ENCODE results near the gene CBX8. TPM values are rescaled to one million over a fixed set of nuclear protein-coding genes. Genes with fewer than 3 reads are reported as not detected.

CBX8 gene
- polyA plus RNA-seq, 4 donors, result 9.2 to 18.9 (median 12.5) TPM

GRCh38 chr17:79795795-79796443 is 958 bp downstream of the CBX8 start:
- DNase-seq (ENCODE audit: low read depth in 4 of 4, low spot score in 3 of 4), result no peak

- no peak for DNase-seq (ENCODE audit: low read depth in 4 of 4, low spot score in 3 of 4)
Measured at GRCh38 chr17:79794659-79795511, 2.0 kb downstream of the CBX8 start.

- DNase-seq (ENCODE audit: low read depth in 4 of 4, low spot score in 3 of 4), result no peak
Measured at GRCh38 chr17:79793924-79794304, 3.0 kb downstream of the CBX8 start.

- DNase-seq (ENCODE audit: low read depth in 4 of 4, low spot score in 3 of 4), result no peak
Measured at GRCh38 chr17:79792984-79793923, 3.6 kb downstream of the CBX8 start.

- no peak for DNase-seq (ENCODE audit: low read depth in 4 of 4, low spot score in 3 of 4)
Measured at GRCh38 chr17:79792341-79792871, 4.5 kb downstream of the CBX8 start.

- no peak for DNase-seq (ENCODE audit: low read depth in 4 of 4, low spot score in 3 of 4)
Measured at GRCh38 chr17:79791735-79792161, 5.1 kb downstream of the CBX8 start.

GRCh38 chr17:79790805-79791734 is 5.8 kb downstream of the CBX8 start:
- no peak for DNase-seq (ENCODE audit: low read depth in 4 of 4, low spot score in 3 of 4)

- no peak for DNase-seq (ENCODE audit: low read depth in 4 of 4, low spot score in 3 of 4)
Measured at GRCh38 chr17:79789943-79790804, 6.7 kb downstream of the CBX8 start.

GRCh38 chr17:79788989-79789942 is 7.6 kb downstream of the CBX8 start:
- no peak for DNase-seq (ENCODE audit: low read depth in 4 of 4, low spot score in 3 of 4)

- no peak for DNase-seq (ENCODE audit: low read depth in 4 of 4, low spot score in 3 of 4)
Measured at GRCh38 chr17:79788455-79788854, 8.4 kb downstream of the CBX8 start.

- DNase-seq (ENCODE audit: low read depth in 4 of 4, low spot score in 3 of 4), result no peak
Measured at GRCh38 chr17:79786930-79787643, 9.8 kb downstream of the CBX8 start.

GRCh38 chr17:79785900-79786810 is 10.7 kb downstream of the CBX8 start:
- no peak for DNase-seq (ENCODE audit: low read depth in 4 of 4, low spot score in 3 of 4)

GRCh38 chr17:79785017-79785899 is 11.6 kb downstream of the CBX8 start:
- no peak for DNase-seq (ENCODE audit: low read depth in 4 of 4, low spot score in 3 of 4)

GRCh38 chr17:79784353-79785016 is 12.4 kb downstream of the CBX8 start:
- no peak for DNase-seq (ENCODE audit: low read depth in 4 of 4, low spot score in 3 of 4)

All from left renal pelvis (tissue), 4 donors.